GM19099 (cell line): ENCODE results near the gene UGT1A10.
"Not testable (repeated sequence)": the region's sequence is repeated elsewhere in the genome, so short reads cannot be mapped to it uniquely, and the experiment has no call there.

ENCODE experiments used
- POLR2A ChIP-seq: IDR thresholded peaks from 3 replicates; pipeline ENCODE4 v1.6.1; 2011; ENCODE audit warnings: low read depth; ENCODE audit not compliant: insufficient read length; ENCODE audit errors: extremely low read depth

Gene UGT1A10

GRCh38 chr2:233636306-233636705 lies at the start of gene UGT1A10:
Gene UGT1A10, plus strand, starts transcription at chr2:233636448. Its CDS starts 75 bp downstream, at chr2:233636523.
- TF ChIP-seq POLR2A, result not testable (repeated sequence)

GRCh38 chr2:233588400-233588799 lies 47.8 kb upstream of the UGT1A10 start:
- no peak for TF ChIP-seq POLR2A

GRCh38 chr2:233593201-233593600 lies 43.0 kb upstream of the UGT1A10 start:
- no peak for TF ChIP-seq POLR2A

- no peak for TF ChIP-seq POLR2A
These were observed 38.7 kb upstream of the UGT1A10 start for GRCh38 chr2:233597522-233597921.

- TF ChIP-seq POLR2A, result no peak
These were observed 37.3 kb upstream of the UGT1A10 start for GRCh38 chr2:233598952-233599351.

GRCh38 chr2:233600386-233600785 lies 35.9 kb upstream of the UGT1A10 start:
- TF ChIP-seq POLR2A, result no peak

GRCh38 chr2:233602076-233602475 lies 34.2 kb upstream of the UGT1A10 start:
- TF ChIP-seq POLR2A, result no peak

- no peak for TF ChIP-seq POLR2A
These were observed 32.7 kb upstream of the UGT1A10 start for GRCh38 chr2:233603520-233603919.

- TF ChIP-seq POLR2A, result no peak
These were observed 31.4 kb upstream of the UGT1A10 start for GRCh38 chr2:233604826-233605225.

- TF ChIP-seq POLR2A, result no peak
These were observed 30.6 kb upstream of the UGT1A10 start for GRCh38 chr2:233605680-233606079.

GRCh38 chr2:233611284-233611683 lies 25.0 kb upstream of the UGT1A10 start:
- TF ChIP-seq POLR2A, result no peak

GRCh38 chr2:233617476-233617875 lies 18.8 kb upstream of the UGT1A10 start, which contains the start of gene UGT1A8:
Gene UGT1A8, plus strand, starts transcription at chr2:233617633. Its CDS starts 75 bp downstream, at chr2:233617708.
- TF ChIP-seq POLR2A, result not testable (repeated sequence)

GRCh38 chr2:233620204-233620603 lies 16.0 kb upstream of the UGT1A10 start:
- no peak for TF ChIP-seq POLR2A

GRCh38 chr2:233627331-233628025 lies 8.8 kb upstream of the UGT1A10 start:
- no peak for TF ChIP-seq POLR2A

- TF ChIP-seq POLR2A, result no peak
These were observed 2.6 kb downstream of the UGT1A10 start for GRCh38 chr2:233638836-233639235.

GRCh38 chr2:233639860-233640259 lies 3.6 kb downstream of the UGT1A10 start:
- TF ChIP-seq POLR2A, result no peak

- no peak for TF ChIP-seq POLR2A
These were observed 6.9 kb downstream of the UGT1A10 start for GRCh38 chr2:233643128-233643527.
